A673 (cell line): Measurements from ENCODE around the gene NES. TPM values are rescaled to one million over a fixed set of nuclear protein-coding genes. Genes with fewer than 3 reads are reported as not detected.

ENCODE experiments used
- BruUV-seq: library from RNA; stranded (reverse); fragments of 400-500 nt; replicated peaks from 2 replicates; lab custom pipeline; 2021; lab: Mats Ljungman, UMichigan
- CTCF ChIA-PET: fragments of 300-600 bp; sonication (Branson Sonifier 250); formaldehyde crosslinking; loops from one replicate; lab custom pipeline; 2022; ENCODE audit warnings: antibody characterized with exemption; lab: Charles Lee
- POLR2A ChIA-PET: fragments of 300-600 bp; sonication (Branson Sonifier 250); formaldehyde crosslinking; loops from one replicate; lab custom pipeline; 2022; ENCODE audit warnings: antibody characterized with exemption; ENCODE audit not compliant: low non-redundant PET; lab: Charles Lee
- DNase-seq: peaks from one replicate; pipeline ENCODE4 v3.0.0-alpha.2; 2015; ENCODE audit warnings: low spot score
- H3K27ac ChIP-seq: fragments of 200-600 bp; sonication (generic); 2 replicates; pipeline ENCODE4 v1.5.1; 2016; ENCODE audit warnings: mixed run types, low read depth, mild to moderate bottlenecking, mixed read lengths, antibody characterized with exemption, low read length; ENCODE audit not compliant: poor library complexity, severe bottlenecking
- H3K27me3 ChIP-seq: fragments of 200-600 bp; sonication (generic); replicated peaks from 2 replicates; pipeline ENCODE4 v1.6.1; 2017; ENCODE audit warnings: mixed run types, low read depth, mild to moderate bottlenecking, mixed read lengths, antibody characterized with exemption, low read length; ENCODE audit not compliant: insufficient read depth, poor library complexity
- H3K36me3 ChIP-seq: fragments of 200-600 bp; sonication (generic); 2 replicates; pipeline ENCODE4 v1.6.1; 2016; ENCODE audit warnings: mixed run types, mild to moderate bottlenecking, mixed read lengths, antibody characterized with exemption, low read length; ENCODE audit not compliant: insufficient read depth, poor library complexity, severe bottlenecking
- H3K4me1 ChIP-seq: fragments of 200-600 bp; sonication (generic); 2 replicates; pipeline ENCODE4 v1.6.1; 2017; ENCODE audit warnings: mixed run types, mild to moderate bottlenecking, mixed read lengths, antibody characterized with exemption, low read length; ENCODE audit not compliant: insufficient read depth, poor library complexity, severe bottlenecking
- H3K4me3 ChIP-seq: fragments of 200-600 bp; sonication (generic); 2 replicates; pipeline ENCODE4 v1.5.1; 2016; ENCODE audit warnings: low read depth, mixed run types, mild to moderate bottlenecking, mixed read lengths, low read length; ENCODE audit not compliant: poor library complexity, severe bottlenecking
- H3K9me3 ChIP-seq: fragments of 200-600 bp; sonication (generic); 2 replicates; pipeline ENCODE4 v1.6.1; 2016; ENCODE audit warnings: mixed run types, low read depth, mild to moderate bottlenecking, mixed read lengths, antibody characterized with exemption, low read length; ENCODE audit not compliant: poor library complexity, severe bottlenecking
- CTCF ChIP-seq: fragments of 300-800, 200-600 bp; sonication (generic); conservative IDR thresholded peaks from 2 replicates; pipeline ENCODE4 v1.5.1; 2017; ENCODE audit warnings: low read depth, mild to moderate bottlenecking, antibody characterized with exemption, low read length, moderate library complexity, mixed read lengths
- EZH2 ChIP-seq: fragments of 200-600 bp; sonication (generic); IDR thresholded peaks from 2 replicates; pipeline ENCODE4 v1.6.1; 2017; ENCODE audit warnings: borderline replicate concordance, low read depth, mild to moderate bottlenecking, mixed read lengths, antibody characterized with exemption, low read length; ENCODE audit not compliant: poor library complexity, severe bottlenecking
- intact Hi-C: fragments of 100-400 bp; cut with micrococcal nuclease; formaldehyde crosslinking; loops from one replicate; pipeline ENCODE4 v1.10.0; 2022; ENCODE audit not compliant: unreplicated experiment
- total RNA-seq: library from RNA; stranded (reverse); gene quantifications from 2 replicates; pipeline ENCODE4 v1.2.3, GENCODE V29; 2021

Gene NES
- total RNA-seq, 1 experiment from 2014 or later: 8.7 TPM

GRCh38 chr1:156664767-156665411 is 12.3 kb downstream of the NES start:
- intact Hi-C loops: no loop called here
- BruUV-seq: no TSS peak
- ChIA-PET CTCF (interaction anchor here (0.6 kb wide), 1 partner anchor 56 kb away, joined by 3 read pairs; no protein-coding TSS in a partner anchor), POLR2A (no interaction called here)
- Histone ChIP-seq H3K27ac (no peak overlapping the region), H3K27me3 (no peaks in the 10 kb centered on the region), H3K9me3 (no peaks in the 10 kb centered on the region), H3K4me3 (no peak overlapping the region), H3K36me3 (no peaks in the 10 kb centered on the region), H3K4me1 (peaks cover 46% of the 10 kb centered on the region)
- TF ChIP-seq CTCF: no peak
- no peak for TF ChIP-seq EZH2
- DNase-seq: no peak

- H3K36me3 ChIP-seq: no peaks in the 10 kb centered on the region
- POLR2A ChIA-PET: no interaction called here
- CTCF ChIA-PET: interaction anchor here (0.8 kb wide), 1 partner anchor 40 kb away, joined by 4 read pairs; no protein-coding TSS in a partner anchor
- H3K9me3 ChIP-seq: no peaks in the 10 kb centered on the region
- no peak for DNase-seq
- intact Hi-C loops: no loop called here
- H3K4me3 ChIP-seq: no peak overlapping the region
- no peaks in the 10 kb centered on the region for H3K27me3 ChIP-seq
- BruUV-seq: no TSS peak
- TF ChIP-seq EZH2 (no peak), CTCF (no peak)
- H3K4me1 ChIP-seq: peaks cover 46% of the 10 kb centered on the region
- no peak overlapping the region for H3K27ac ChIP-seq
Observed at GRCh38 chr1:156664046-156664766, 13.0 kb downstream of the NES start.

- Histone ChIP-seq H3K36me3 (no peaks in the 10 kb centered on the region), H3K4me3 (no peak overlapping the region), H3K9me3 (no peaks in the 10 kb centered on the region), H3K27me3 (no peaks in the 10 kb centered on the region), H3K27ac (no peak overlapping the region), H3K4me1 (peaks cover 46% of the 10 kb centered on the region)
- CTCF ChIA-PET: no interaction called here
- BruUV-seq: no TSS peak
- TF ChIP-seq EZH2: no peak
- no peak for TF ChIP-seq CTCF
- intact Hi-C loops: no loop called here
- DNase-seq: no peak
- POLR2A ChIA-PET: no interaction called here
Observed at GRCh38 chr1:156663178-156663577, 14.0 kb downstream of the NES start.
